Measurements from ENCODE around the gene TRIP6.
"Not testable (repeated sequence)": the region's sequence is repeated elsewhere in the genome, so short reads cannot be mapped to it uniquely, and the experiment has no call there.

Gene TRIP6

GRCh38 chr7:100839361-100839760 lies 27.8 kb upstream of the TRIP6 start:
- DNase-seq: no peak

GRCh38 chr7:100840470-100841100 lies 26.6 kb upstream of the TRIP6 start:
- DNase-seq: no peak

- DNase-seq: no peak
Measured at GRCh38 chr7:100847360-100847759, 19.8 kb upstream of the TRIP6 start.

- DNase-seq: peak; percentile 78
Measured at GRCh38 chr7:100852048-100852872, 14.9 kb upstream of the TRIP6 start, which contains the start of gene SLC12A9. SLC12A9 (plus strand) TSS chr7:100852713; CDS start chr7:100854198, 1,485 bp downstream.

GRCh38 chr7:100854146-100854895 lies 12.9 kb upstream of the TRIP6 start:
- DNase-seq: no peak

- DNase-seq: not testable (repeated sequence)
Measured at GRCh38 chr7:100854899-100855298, 12.3 kb upstream of the TRIP6 start.

GRCh38 chr7:100855515-100855914 lies 11.7 kb upstream of the TRIP6 start:
- DNase-seq: no peak

GRCh38 chr7:100856871-100857282 lies 10.3 kb upstream of the TRIP6 start:
- no peak for DNase-seq

- DNase-seq: no peak
Measured at GRCh38 chr7:100859856-100860255, 7.3 kb upstream of the TRIP6 start.

GRCh38 chr7:100860702-100861615 lies 6.2 kb upstream of the TRIP6 start:
- no peak for DNase-seq

- no peak for DNase-seq
Measured at GRCh38 chr7:100861616-100861985, 5.6 kb upstream of the TRIP6 start.

- no peak for DNase-seq
Measured at GRCh38 chr7:100863406-100863950, 3.7 kb upstream of the TRIP6 start.

- no peak for DNase-seq
Measured at GRCh38 chr7:100864263-100864845, 2.8 kb upstream of the TRIP6 start.

- DNase-seq: no peak
Measured at GRCh38 chr7:100865372-100865911, 1.7 kb upstream of the TRIP6 start.

GRCh38 chr7:100865938-100866728 lies 1.1 kb upstream of the TRIP6 start:
- no peak for DNase-seq

- no peak for DNase-seq
Measured at GRCh38 chr7:100866729-100867039, 503 bp upstream of the TRIP6 start.

GRCh38 chr7:100867776-100868485 lies 744 bp downstream of the TRIP6 start:
- no peak for DNase-seq

- DNase-seq: no peak
Measured at GRCh38 chr7:100873599-100874299, 6.6 kb downstream of the TRIP6 start.

- no peak for DNase-seq
Measured at GRCh38 chr7:100874300-100874576, 7.1 kb downstream of the TRIP6 start.
